ENCODE measurements around the gene PIK3C2A. TPM values are rescaled to one million over a fixed set of nuclear protein-coding genes. Genes with fewer than 3 reads are reported as not detected.
A peak's percentile ranks its signal among the peaks of the same experiment; 100 is the strongest.

Gene PIK3C2A
- polyA plus RNA-seq, 1 of the 3 experiments (the other 2 are of a cell fraction): 9.3 TPM

DNA sequence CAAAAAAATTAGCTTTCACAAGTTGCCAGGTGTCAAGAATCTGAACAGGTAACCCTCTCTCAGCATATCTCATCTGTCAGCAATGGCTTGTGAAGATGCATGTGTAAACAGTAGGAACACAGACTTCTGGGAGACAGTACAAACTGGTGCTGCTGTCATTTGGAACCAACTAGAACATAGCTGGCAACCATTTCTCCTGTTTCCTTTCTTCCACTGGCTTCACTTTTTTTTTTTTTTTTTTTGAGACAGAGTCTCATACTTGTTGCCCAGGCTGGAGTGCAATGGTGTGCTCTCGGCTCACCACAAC is 2.1 kb upstream of the PIK3C2A start:
- Histone ChIP-seq H3K36me3 (replicated peaks in 1 of 2; ENCODE audit: control insufficient read depth in 1 of 2, insufficient read depth in 2 of 2, low read length in 1 of 2) (no peaks in the 10 kb centered on the region), H3K4me3 (ENCODE audit: low read depth in 2 of 2, low read length in 1 of 2) (peak overlapping the region in 1 of 2 experiments; percentile 78; a peak in 1 of 4 replicates), H2AFZ (ENCODE audit: low read depth) (peak overlapping the region; percentile 89), H3K9me3 (peaks cover 4% of the 10 kb centered on the region; the same call in 1 of the 2 replicates), H3K9ac (peak overlapping the region; percentile 91; the same call in 1 of the 2 replicates), H3K9me2 (no peaks in the 10 kb centered on the region), H4K20me1 (ENCODE audit: insufficient read depth) (peaks cover 3% of the 10 kb centered on the region; the same call in 1 of the 2 replicates), H3K79me2 (ENCODE audit: insufficient read depth) (peaks cover 32% of the 10 kb centered on the region), H3F3A (replicated peaks; ENCODE audit: insufficient read depth) (peaks cover 14% of the 10 kb centered on the region), H3K27me3 (ENCODE audit: insufficient read depth) (no peaks in the 10 kb centered on the region), H3K4me1 (ENCODE audit: control insufficient read depth in 1 of 2, insufficient read depth in 2 of 2, low read depth in 1 of 2, low read length in 1 of 2) (peaks cover 2 to 4% of the 10 kb centered on the region in 2 experiments; a peak in 2 of 4 replicates), H3K27ac (ENCODE audit: low read depth in 2 of 2, low read length in 1 of 2) (peak overlapping the region; percentile 89 to 91; a peak in 3 of 4 replicates), H3K4me2 (peak overlapping the region; percentile 95)
- TF ChIP-seq, protein P1, sequence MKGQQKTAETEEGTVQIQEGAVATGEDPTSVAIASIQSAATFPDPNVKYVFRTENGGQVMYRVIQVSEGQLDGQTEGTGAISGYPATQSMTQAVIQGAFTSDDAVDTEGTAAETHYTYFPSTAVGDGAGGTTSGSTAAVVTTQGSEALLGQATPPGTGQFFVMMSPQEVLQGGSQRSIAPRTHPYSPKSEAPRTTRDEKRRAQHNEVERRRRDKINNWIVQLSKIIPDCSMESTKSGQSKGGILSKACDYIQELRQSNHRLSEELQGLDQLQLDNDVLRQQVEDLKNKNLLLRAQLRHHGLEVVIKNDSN (IDR thresholded peaks at IDR 0.05; ENCODE audit: borderline replicate concordance, low read depth): no peak
- TF ChIP-seq CHD2 (IDR thresholded peaks at IDR 0.05; ENCODE audit: low read length, partially characterized antibody): no peak
- TF ChIP-seq FOSL2 (IDR thresholded peaks at IDR 0.05; ENCODE audit: borderline replicate concordance, low read depth): no peak
- TF ChIP-seq ELF1 (IDR thresholded peaks at IDR 0.05): no peak
- TF ChIP-seq NRF1 (IDR thresholded peaks at IDR 0.05; ENCODE audit: low read depth, low read length): no peak
- no peak for TF ChIP-seq MXI1 (IDR thresholded peaks at IDR 0.05; ENCODE audit: low read depth, low read length)
- no peak for TF ChIP-seq FOXJ3 (CRISPR knock-in tag; IDR thresholded peaks at IDR 0.05)
- TF ChIP-seq NFIC (IDR thresholded peaks at IDR 0.05; ENCODE audit: borderline replicate concordance): no peak
- no peak for TF ChIP-seq TEAD4 (IDR thresholded peaks at IDR 0.05; ENCODE audit: borderline replicate concordance, insufficient read depth)
- no peak for TF ChIP-seq MEF2A (IDR thresholded peaks at IDR 0.05; ENCODE audit: borderline replicate concordance, low read depth)
- POLR2A ChIA-PET: no interaction called here
- DNase-seq: no peak
- 100% methylated on average over 1 of the region's 1 CpG for WGBS (ENCODE audit: low lambda C conversion rate)
- CTCF ChIA-PET: interaction anchor here (0.6 to 1.6 kb wide), 5 partner anchors 11 to 273 kb away, joined by 3 to 4 read pairs (median 3); no protein-coding TSS in a partner anchor

DNA sequence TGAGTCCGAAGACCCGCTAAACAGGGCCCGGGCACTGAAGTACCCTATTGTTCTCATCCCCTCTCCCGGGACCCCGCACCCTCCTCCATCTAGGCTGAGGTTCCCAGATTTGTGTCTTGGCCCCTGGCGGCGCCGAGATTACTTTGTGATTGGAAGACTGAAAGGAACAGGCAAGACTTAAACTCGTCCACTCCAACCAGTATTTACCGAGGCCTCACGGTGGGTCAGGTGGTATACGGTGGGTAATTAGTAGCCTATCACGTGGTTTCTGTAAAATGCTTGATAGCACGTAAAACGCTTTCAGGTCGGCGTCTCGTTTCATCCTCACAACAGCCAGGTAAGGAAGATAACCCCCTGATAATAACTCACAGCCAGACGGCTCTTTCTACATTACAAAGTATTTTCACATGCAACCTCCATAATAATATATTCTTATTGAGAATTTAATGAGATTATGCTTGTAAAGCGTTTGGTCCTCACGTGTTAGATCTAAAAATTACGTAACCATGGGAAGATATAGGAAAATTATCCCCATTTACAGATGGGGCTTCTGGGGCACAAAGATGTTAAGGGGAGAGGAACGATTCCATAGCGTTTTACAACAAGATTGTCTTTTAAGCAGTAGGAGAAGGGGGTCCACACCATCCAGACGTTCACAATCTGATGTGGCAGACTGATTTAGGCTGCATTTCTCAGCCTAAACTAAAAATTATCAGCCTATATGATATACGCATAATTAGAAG is 642 bp upstream of the PIK3C2A start:
- Histone ChIP-seq H4K20me1 (ENCODE audit: insufficient read depth) (peaks cover 11% of the 10 kb centered on the region; the same call in 1 of the 2 replicates), H3K4me2 (peak overlapping the region; percentile 95), H3K27ac (ENCODE audit: low read depth in 2 of 2, low read length in 1 of 2) (peak overlapping the region; percentile 89 to 91), H3K4me3 (ENCODE audit: low read depth in 2 of 2, low read length in 1 of 2) (peak overlapping the region; percentile 63 to 78), H3K9me2 (no peaks in the 10 kb centered on the region), H3K9me3 (no peaks in the 10 kb centered on the region), H3K9ac (peak overlapping the region; percentile 91), H3K79me2 (ENCODE audit: insufficient read depth) (peaks cover 47% of the 10 kb centered on the region), H3K36me3 (replicated peaks in 1 of 2; ENCODE audit: control insufficient read depth in 1 of 2, insufficient read depth in 2 of 2, low read length in 1 of 2) (peaks cover 0 to 1% of the 10 kb centered on the region in 2 experiments), H2AFZ (ENCODE audit: low read depth) (peak overlapping the region; percentile 89), H3K4me1 (ENCODE audit: control insufficient read depth in 1 of 2, insufficient read depth in 2 of 2, low read depth in 1 of 2, low read length in 1 of 2) (peaks cover 2 to 4% of the 10 kb centered on the region in 2 experiments; a peak in 2 of 4 replicates), H3F3A (replicated peaks; ENCODE audit: insufficient read depth) (peaks cover 15% of the 10 kb centered on the region), H3K27me3 (ENCODE audit: insufficient read depth) (no peaks in the 10 kb centered on the region)
- DNase-seq: peak; percentile 73
- WGBS (ENCODE audit: low lambda C conversion rate): 4% methylated on average over 21 of the region's 26 CpGs
- ChIA-PET POLR2A (interaction anchor here (0.6 to 1.3 kb wide), 4 partner anchors 14 to 1316 kb away, joined by 3 to 17 read pairs (median 6); partner anchors contain the start of genes NUCB2 and RPS13), CTCF (interaction anchor here (0.9 to 1.7 kb wide), 3 partner anchors 21 to 263 kb away, joined by 3 to 8 read pairs (median 3); no protein-coding TSS in a partner anchor)
- TF ChIP-seq EP300 (IDR thresholded peaks at IDR 0.05; ENCODE audit: borderline replicate concordance in 1 of 2, low read depth in 1 of 2, low read length in 1 of 2) (no peak), CHD2 (IDR thresholded peaks at IDR 0.05; ENCODE audit: low read length, partially characterized antibody) (no peak), FOSL2 (IDR thresholded peaks at IDR 0.05; ENCODE audit: borderline replicate concordance, low read depth) (no peak), ELF1 (IDR thresholded peaks at IDR 0.05) (no peak), GABPA (IDR thresholded peaks at IDR 0.05; ENCODE audit: low read depth) (no peak), EZH2phosphoT487 (IDR thresholded peaks at IDR 0.05; ENCODE audit: borderline replicate concordance, low read depth) (no peak)
- TF ChIP-seq, protein P2, sequence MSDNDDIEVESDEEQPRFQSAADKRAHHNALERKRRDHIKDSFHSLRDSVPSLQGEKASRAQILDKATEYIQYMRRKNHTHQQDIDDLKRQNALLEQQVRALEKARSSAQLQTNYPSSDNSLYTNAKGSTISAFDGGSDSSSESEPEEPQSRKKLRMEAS (IDR thresholded peaks at IDR 0.05; ENCODE audit: low read depth): no peak; the same call in 1 of the 2 replicates
- TF ChIP-seq, protein P3, sequence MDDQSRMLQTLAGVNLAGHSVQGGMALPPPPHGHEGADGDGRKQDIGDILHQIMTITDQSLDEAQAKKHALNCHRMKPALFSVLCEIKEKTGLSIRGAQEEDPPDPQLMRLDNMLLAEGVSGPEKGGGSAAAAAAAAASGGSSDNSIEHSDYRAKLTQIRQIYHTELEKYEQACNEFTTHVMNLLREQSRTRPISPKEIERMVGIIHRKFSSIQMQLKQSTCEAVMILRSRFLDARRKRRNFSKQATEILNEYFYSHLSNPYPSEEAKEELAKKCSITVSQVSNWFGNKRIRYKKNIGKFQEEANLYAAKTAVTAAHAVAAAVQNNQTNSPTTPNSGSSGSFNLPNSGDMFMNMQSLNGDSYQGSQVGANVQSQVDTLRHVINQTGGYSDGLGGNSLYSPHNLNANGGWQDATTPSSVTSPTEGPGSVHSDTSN (IDR thresholded peaks at IDR 0.05): no peak
- TF ChIP-seq, protein P4, sequence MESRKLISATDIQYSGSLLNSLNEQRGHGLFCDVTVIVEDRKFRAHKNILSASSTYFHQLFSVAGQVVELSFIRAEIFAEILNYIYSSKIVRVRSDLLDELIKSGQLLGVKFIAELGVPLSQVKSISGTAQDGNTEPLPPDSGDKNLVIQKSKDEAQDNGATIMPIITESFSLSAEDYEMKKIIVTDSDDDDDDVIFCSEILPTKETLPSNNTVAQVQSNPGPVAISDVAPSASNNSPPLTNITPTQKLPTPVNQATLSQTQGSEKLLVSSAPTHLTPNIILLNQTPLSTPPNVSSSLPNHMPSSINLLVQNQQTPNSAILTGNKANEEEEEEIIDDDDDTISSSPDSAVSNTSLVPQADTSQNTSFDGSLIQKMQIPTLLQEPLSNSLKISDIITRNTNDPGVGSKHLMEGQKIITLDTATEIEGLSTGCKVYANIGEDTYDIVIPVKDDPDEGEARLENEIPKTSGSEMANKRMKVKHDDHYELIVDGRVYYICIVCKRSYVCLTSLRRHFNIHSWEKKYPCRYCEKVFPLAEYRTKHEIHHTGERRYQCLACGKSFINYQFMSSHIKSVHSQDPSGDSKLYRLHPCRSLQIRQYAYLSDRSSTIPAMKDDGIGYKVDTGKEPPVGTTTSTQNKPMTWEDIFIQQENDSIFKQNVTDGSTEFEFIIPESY (IDR thresholded peaks at IDR 0.05; ENCODE audit: borderline replicate concordance, low read depth): no peak
- TF ChIP-seq, protein P5, sequence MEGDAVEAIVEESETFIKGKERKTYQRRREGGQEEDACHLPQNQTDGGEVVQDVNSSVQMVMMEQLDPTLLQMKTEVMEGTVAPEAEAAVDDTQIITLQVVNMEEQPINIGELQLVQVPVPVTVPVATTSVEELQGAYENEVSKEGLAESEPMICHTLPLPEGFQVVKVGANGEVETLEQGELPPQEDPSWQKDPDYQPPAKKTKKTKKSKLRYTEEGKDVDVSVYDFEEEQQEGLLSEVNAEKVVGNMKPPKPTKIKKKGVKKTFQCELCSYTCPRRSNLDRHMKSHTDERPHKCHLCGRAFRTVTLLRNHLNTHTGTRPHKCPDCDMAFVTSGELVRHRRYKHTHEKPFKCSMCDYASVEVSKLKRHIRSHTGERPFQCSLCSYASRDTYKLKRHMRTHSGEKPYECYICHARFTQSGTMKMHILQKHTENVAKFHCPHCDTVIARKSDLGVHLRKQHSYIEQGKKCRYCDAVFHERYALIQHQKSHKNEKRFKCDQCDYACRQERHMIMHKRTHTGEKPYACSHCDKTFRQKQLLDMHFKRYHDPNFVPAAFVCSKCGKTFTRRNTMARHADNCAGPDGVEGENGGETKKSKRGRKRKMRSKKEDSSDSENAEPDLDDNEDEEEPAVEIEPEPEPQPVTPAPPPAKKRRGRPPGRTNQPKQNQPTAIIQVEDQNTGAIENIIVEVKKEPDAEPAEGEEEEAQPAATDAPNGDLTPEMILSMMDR (IDR thresholded peaks at IDR 0.05): no peak
- TF ChIP-seq, protein P6, sequence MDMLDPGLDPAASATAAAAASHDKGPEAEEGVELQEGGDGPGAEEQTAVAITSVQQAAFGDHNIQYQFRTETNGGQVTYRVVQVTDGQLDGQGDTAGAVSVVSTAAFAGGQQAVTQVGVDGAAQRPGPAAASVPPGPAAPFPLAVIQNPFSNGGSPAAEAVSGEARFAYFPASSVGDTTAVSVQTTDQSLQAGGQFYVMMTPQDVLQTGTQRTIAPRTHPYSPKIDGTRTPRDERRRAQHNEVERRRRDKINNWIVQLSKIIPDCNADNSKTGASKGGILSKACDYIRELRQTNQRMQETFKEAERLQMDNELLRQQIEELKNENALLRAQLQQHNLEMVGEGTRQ (IDR thresholded peaks at IDR 0.05; ENCODE audit: borderline replicate concordance, low read depth, low read length): peak; percentile 67; the same call in 1 of the 2 replicates
